GM12878 (cell line): ENCODE results near the gene CHST15. TPM values are rescaled to one million over a fixed set of nuclear protein-coding genes. Genes with fewer than 3 reads are reported as not detected.

ENCODE experiments used
- ATAC-seq: fragments of 200-7000 bp; cut with Tn5 transposase; 3 replicates; pipeline ENCODE4 v1.9.1; 2020; ENCODE audit warnings: mild to moderate bottlenecking, moderate library complexity
- BruUV-seq: library from RNA; stranded (reverse); fragments of 400-500 nt; replicated peaks from 2 replicates; lab custom pipeline; 2021; lab: Mats Ljungman, UMichigan
- CTCF ChIA-PET: fragments of 300-600 bp; sonication (Branson Sonifier 250); formaldehyde crosslinking; extraction: SDS; loops from one replicate; lab custom pipeline; 2021; ENCODE audit warnings: inconsistent platforms; lab: Yijun Ruan, JAX
- POLR2A ChIA-PET: fragments of 350-600 bp; formaldehyde crosslinking; extraction: SDS; loops from one replicate; lab custom pipeline; 2021; ENCODE audit warnings: inconsistent platforms; lab: Charles Lee
- RAD21 ChIA-PET: fragments of 300-600 bp; sonication (Branson Sonifier 250); formaldehyde crosslinking; loops from one replicate; lab custom pipeline; 2023; ENCODE audit warnings: antibody characterized with exemption; ENCODE audit not compliant: unreplicated experiment; lab: Charles Lee
- SMC1A ChIA-PET: fragments of 300-600 bp; sonication (Branson Sonifier 250); formaldehyde crosslinking; loops from one replicate; lab custom pipeline; 2023; ENCODE audit not compliant: unreplicated experiment, uncharacterized antibody; lab: Charles Lee
- DNase-seq: peaks from one replicate; pipeline ENCODE4 v3.0.0-alpha.2; 2011; ENCODE audit warnings: low read depth, low spot score
- FAIRE-seq: peaks from 3 replicates; lab custom pipeline; 2011; peaks lifted over from hg19 to GRCh38; lab: Jason Lieb, UNC
- H2AFZ ChIP-seq: 2 replicates; pipeline ENCODE4 v1.6.0; 2011; ENCODE audit warnings: low read depth, low read length, control low read depth; ENCODE audit not compliant: control insufficient read depth
- H3K27ac ChIP-seq: 2 replicates; pipeline ENCODE4 v1.5.1; 2011; ENCODE audit warnings: control low read depth; ENCODE audit not compliant: control insufficient read depth, insufficient read depth
- H3K27me3 ChIP-seq, 2 experiments: replicated peaks in 1 of 2; 2 replicates each; pipeline versions ENCODE4 v1.6.0 to v1.6.1; 2011; ENCODE audit warnings: low read length in 1 of 2; ENCODE audit not compliant: control insufficient read depth in 2 of 2, insufficient read depth in 2 of 2
- H3K36me3 ChIP-seq, 2 experiments: 2 replicates each; pipeline ENCODE4 v1.5.1; 2011; ENCODE audit warnings: low read length in 1 of 2; ENCODE audit not compliant: control insufficient read depth in 2 of 2, insufficient read depth in 2 of 2
- H3K4me1 ChIP-seq: 2 replicates; pipeline ENCODE4 v1.6.1; 2011; ENCODE audit warnings: mild to moderate bottlenecking, low read length, moderate library complexity, mixed read lengths; ENCODE audit not compliant: control insufficient read depth, insufficient read depth
- H3K4me2 ChIP-seq: 2 replicates; pipeline ENCODE4 v1.6.0; 2011; ENCODE audit warnings: control low read depth; ENCODE audit not compliant: control insufficient read depth, insufficient read depth
- H3K4me3 ChIP-seq: fragments of 200-600 bp; sonication (generic); 2 replicates; pipeline ENCODE4 v1.5.1; 2016
- H3K79me2 ChIP-seq: 2 replicates; pipeline ENCODE4 v1.6.0; 2011; ENCODE audit warnings: low read length; ENCODE audit not compliant: control insufficient read depth, insufficient read depth
- H3K9ac ChIP-seq: 2 replicates; pipeline ENCODE4 v1.8.0; 2011; ENCODE audit warnings: low read length, control low read depth, mixed read lengths; ENCODE audit not compliant: control insufficient read depth, insufficient read depth
- H3K9me3 ChIP-seq: replicated peaks from 3 replicates; pipeline ENCODE4 v1.5.1; 2011; ENCODE audit warnings: mild to moderate bottlenecking, low read length; ENCODE audit not compliant: control insufficient read depth, insufficient read depth
- H4K20me1 ChIP-seq: 2 replicates; pipeline ENCODE4 v1.6.0; 2011; ENCODE audit not compliant: control insufficient read depth, insufficient read depth
- CREM ChIP-seq: IDR thresholded peaks from 2 replicates; pipeline ENCODE4 v1.6.1; 2014; ENCODE audit warnings: antibody characterized with exemption, low read depth
- JUND ChIP-seq: IDR thresholded peaks from 2 replicates; pipeline ENCODE4 v1.6.1; 2012; ENCODE audit warnings: low read depth, mild to moderate bottlenecking, low read length, improper control_type of control experiment, moderate library complexity
- SIN3A ChIP-seq: IDR thresholded peaks from 2 replicates; pipeline ENCODE4 v1.6.1; 2012; ENCODE audit warnings: low read depth, low read length, improper control_type of control experiment
- STAT3 ChIP-seq: IDR thresholded peaks from 2 replicates; pipeline ENCODE4 v1.6.1; 2011; ENCODE audit warnings: low read depth, low read length, improper control_type of control experiment
- ZBTB11 ChIP-seq: fragments of 450-650 bp; formaldehyde crosslinking; IDR thresholded peaks from 2 replicates; pipeline ENCODE4 v1.5.0; 2022; ENCODE audit warnings: mild to moderate bottlenecking, missing genetic modification characterization
- ZNF384 ChIP-seq: IDR thresholded peaks from 2 replicates; pipeline ENCODE4 v1.6.1; 2012; ENCODE audit warnings: low read depth, mild to moderate bottlenecking, low read length, improper control_type of control experiment, borderline replicate concordance
- ZNF687 ChIP-seq: fragments of 450-650 bp; IDR thresholded peaks from 2 replicates; pipeline ENCODE4 v1.6.1; 2017; ENCODE audit warnings: mild to moderate bottlenecking, moderate library complexity
- WGBS: methylation state at CpG from one replicate; pipeline ENCODE4 v1.1.6; 2016; ENCODE audit warnings: low lambda C conversion rate; ENCODE audit not compliant: insufficient replicate concordance, insufficient coverage; ENCODE audit errors: missing lambda C conversion rate; 5-methylcytosine and 5-hydroxymethylcytosine counted together
- in situ Hi-C: fragments of 300-500 bp; cut with MboI; formaldehyde crosslinking; loops from 9 replicates; pipeline ENCODE4 v1.14.3; 2018; ENCODE audit warnings: mixed read lengths
- intact Hi-C: fragments of 100-400 bp; cut with micrococcal nuclease; formaldehyde crosslinking; loops from one replicate; pipeline ENCODE4 v1.14.2; 2022; ENCODE audit not compliant: unreplicated experiment
- polyA plus RNA-seq, 11 experiments: library from polyadenylated mRNA; depleted of rRNA in 4 of 11; unstranded in 6 of 11; stranded (reverse) in 5 of 11; fragments of >200 nt; fragmentation: Nextera tagmentation in 4 of 11; fragmentation: Illumina TruSeq in 1 of 11; extraction: Ambion mirVana in 4 of 11; extraction: Trizol in 1 of 11; gene quantifications; 1 replicate in 1 of 11; 2 replicates in 10 of 11; pipeline versions ENCODE4 v1.2.1 to v1.2.3, GENCODE V29; 2011 to 2016; ENCODE audit warnings: inconsistent platforms in 2 of 11, missing spikeins in 2 of 11, low read depth in 1 of 11
- total RNA-seq, 4 experiments: library from RNA; depleted of rRNA in 3 of 4; stranded (reverse); fragments of >200 nt in 3 of 4; fragmentation: Illumina TruSeq in 1 of 4; extraction: Trizol in 1 of 4; gene quantifications; 2 replicates each; pipeline versions ENCODE4 v1.2.1 to v1.2.3, GENCODE V29; 2013 to 2021

Gene CHST15
- total and polyA plus RNA-seq, 10 of the 15 experiments (the other 5 are each of a cell fraction or from before 2014, with no cell fraction given): 0.02 to 0.53 (median 0.05) TPM; not detected in 1

- ChIA-PET RAD21 (no interaction called here), POLR2A (no interaction called here), CTCF (no interaction called here), SMC1A (no interaction called here)
- H3K27ac ChIP-seq: no peak overlapping the region
- in situ Hi-C loops: no loop called here
- H4K20me1 ChIP-seq: no peaks in the 10 kb centered on the region
- no peak overlapping the region for H3K4me3 ChIP-seq
- H2AFZ ChIP-seq: no peak overlapping the region
- BruUV-seq: no TSS peak
- TF ChIP-seq ZBTB11 (CRISPR knock-in tag): no peak
- TF ChIP-seq SIN3A: no peak
- TF ChIP-seq JUND: no peak
- TF ChIP-seq STAT3: no peak
- no peak for TF ChIP-seq ZNF384
- no peak for TF ChIP-seq ZNF687
- no peak for TF ChIP-seq CREM
- H3K79me2 ChIP-seq: no peaks in the 10 kb centered on the region
- H3K9ac ChIP-seq: no peak overlapping the region
- no peaks in the 10 kb centered on the region for H3K4me1 ChIP-seq
- FAIRE-seq (no peak), DNase-seq (no peak), ATAC-seq (no peak)
- no peak overlapping the region for H3K4me2 ChIP-seq
- intact Hi-C loops: no loop called here
- H3K9me3 ChIP-seq: no peaks in the 10 kb centered on the region; the same call in 2 of the 3 replicates
- no peaks in the 10 kb centered on the region for H3K36me3 ChIP-seq
- H3K27me3 ChIP-seq: no peaks in the 10 kb centered on the region; a peak in 1 of 4 replicates
- WGBS: 65% methylated on average over 5 of the region's 5 CpGs
Observed at GRCh38 chr10:124049484-124049883, 43.9 kb downstream of the CHST15 start.
